NCI-H2171 treated with DMSO at 0.1 percent for 48 hours (cell line): Measurements from ENCODE around the gene CRADD.
A peak's percentile ranks its signal among the peaks of the same experiment; 100 is the strongest.

ENCODE experiments used
- DNase-seq: peaks from one replicate; lab custom pipeline; 2025; lab: John Stamatoyannopoulos, UW

CRADD gene

GRCh38 chr12:93807354-93807753, 130.2 kb downstream of the CRADD start:
- DNase-seq: no peak

- no peak for DNase-seq
Measured at GRCh38 chr12:93808169-93808899, 131.2 kb downstream of the CRADD start.

GRCh38 chr12:93812626-93813025, 135.5 kb downstream of the CRADD start:
- DNase-seq: no peak

- DNase-seq: no peak
Measured at GRCh38 chr12:93813186-93813585, 136.0 kb downstream of the CRADD start.

- no peak for DNase-seq
Measured at GRCh38 chr12:93813972-93814821, 137.0 kb downstream of the CRADD start.

- no peak for DNase-seq
Measured at GRCh38 chr12:93818488-93819049, 141.4 kb downstream of the CRADD start.

GRCh38 chr12:93819050-93819491, 141.9 kb downstream of the CRADD start:
- no peak for DNase-seq

GRCh38 chr12:93823616-93824391, 146.6 kb downstream of the CRADD start:
- DNase-seq: peak; percentile 40

- peak; percentile 50 for DNase-seq
Measured at GRCh38 chr12:93824514-93825500, 147.6 kb downstream of the CRADD start.

GRCh38 chr12:93825501-93825888, 148.3 kb downstream of the CRADD start:
- no peak for DNase-seq

GRCh38 chr12:93825931-93826555, 148.9 kb downstream of the CRADD start:
- DNase-seq: no peak

- no peak for DNase-seq
Measured at GRCh38 chr12:93827179-93827578, 150.0 kb downstream of the CRADD start.

- no peak for DNase-seq
Measured at GRCh38 chr12:93827669-93828068, 150.5 kb downstream of the CRADD start.

- peak; percentile 24 for DNase-seq
Measured at GRCh38 chr12:93829016-93829415, 151.8 kb downstream of the CRADD start.

GRCh38 chr12:93831374-93831773, 154.2 kb downstream of the CRADD start:
- no peak for DNase-seq

- no peak for DNase-seq
Measured at GRCh38 chr12:93832131-93832530, 155.0 kb downstream of the CRADD start.

- no peak for DNase-seq
Measured at GRCh38 chr12:93833946-93834345, 156.8 kb downstream of the CRADD start.

- DNase-seq: no peak
Measured at GRCh38 chr12:93836620-93837260, 159.6 kb downstream of the CRADD start.

- no peak for DNase-seq
Measured at GRCh38 chr12:93838193-93838592, 161.0 kb downstream of the CRADD start.

GRCh38 chr12:93839064-93839463, 161.9 kb downstream of the CRADD start:
- DNase-seq: no peak
